ENCODE data around the gene SPON1.

SPON1 gene

DNA sequence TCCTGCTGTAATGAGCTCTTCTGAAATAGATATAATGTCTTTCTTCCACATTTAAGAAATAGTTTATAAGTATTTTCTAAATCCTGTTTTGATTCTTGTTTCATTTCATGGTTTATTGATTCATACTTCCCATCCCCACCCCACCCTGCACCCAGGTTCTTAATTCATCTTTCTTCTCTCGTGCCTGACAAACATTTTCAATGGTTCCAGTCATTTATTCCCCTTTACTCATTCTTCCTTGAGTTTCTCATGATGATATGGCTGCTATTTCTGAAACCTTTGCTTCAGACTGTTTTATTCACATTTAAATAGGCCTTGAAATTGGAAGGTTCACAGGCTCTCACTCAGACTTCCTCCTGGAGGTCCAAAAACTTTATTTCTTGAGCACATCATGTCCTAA, 142.9 kb downstream of the SPON1 start:
- Histone ChIP-seq H3K27ac (ENCODE audit: low read depth, low read length, poor library complexity, severe bottlenecking) (no peak overlapping the region), H4K20me1 (ENCODE audit: insufficient read depth, low read length) (no peaks in the 10 kb centered on the region), H3K4me3 (ENCODE audit: low read depth, low read length, poor library complexity, severe bottlenecking) (no peak overlapping the region), H3F3A (ENCODE audit: insufficient read depth, low read length) (no peaks in the 10 kb centered on the region), H3K27me3 (ENCODE audit: insufficient read depth, low read length) (no peaks in the 10 kb centered on the region), H3K9me3 (ENCODE audit: low read length) (no peaks in the 10 kb centered on the region), H3K9ac (ENCODE audit: low read length) (no peak overlapping the region), H3K4me1 (ENCODE audit: insufficient read depth, low read length, severe bottlenecking) (no peaks in the 10 kb centered on the region), H3K79me2 (ENCODE audit: insufficient read depth, low read length) (no peaks in the 10 kb centered on the region), H3K9me2 (ENCODE audit: low read depth, low read length) (no peaks in the 10 kb centered on the region), H2AFZ (ENCODE audit: low read length) (no peak overlapping the region), H3K36me3 (ENCODE audit: insufficient read depth, low read length) (no peaks in the 10 kb centered on the region), H3K4me2 (ENCODE audit: low read length) (no peak overlapping the region)
- TF ChIP-seq CTCF (IDR thresholded peaks at IDR 0.05; ENCODE audit: low read length) (no peak), EZH2 (IDR thresholded peaks at IDR 0.05; ENCODE audit: borderline replicate concordance, low read length) (no peak)

GRCh38 chr11:14106303-14107049, 144.0 kb downstream of the SPON1 start:
- no peaks in the 10 kb centered on the region for H3K79me2 ChIP-seq (ENCODE audit: insufficient read depth, low read length)
- no peaks in the 10 kb centered on the region for H3F3A ChIP-seq (ENCODE audit: insufficient read depth, low read length)
- H3K27ac ChIP-seq (ENCODE audit: low read depth, low read length, poor library complexity, severe bottlenecking) = no peak overlapping the region
- H2AFZ ChIP-seq (ENCODE audit: low read length) = no peak overlapping the region
- H3K4me1 ChIP-seq (ENCODE audit: insufficient read depth, low read length, severe bottlenecking) = no peaks in the 10 kb centered on the region
- TF ChIP-seq CTCF (IDR thresholded peaks at IDR 0.05; ENCODE audit: low read length) (no peak), EZH2 (IDR thresholded peaks at IDR 0.05; ENCODE audit: borderline replicate concordance, low read length) (no peak)
- H3K27me3 ChIP-seq (ENCODE audit: insufficient read depth, low read length) = no peaks in the 10 kb centered on the region
- H4K20me1 ChIP-seq (ENCODE audit: insufficient read depth, low read length) = no peaks in the 10 kb centered on the region
- no peaks in the 10 kb centered on the region for H3K36me3 ChIP-seq (ENCODE audit: insufficient read depth, low read length)
- H3K9me3 ChIP-seq (ENCODE audit: low read length) = no peaks in the 10 kb centered on the region
- H3K9ac ChIP-seq (ENCODE audit: low read length) = no peak overlapping the region
- H3K4me3 ChIP-seq (ENCODE audit: low read depth, low read length, poor library complexity, severe bottlenecking) = no peak overlapping the region
- no peak overlapping the region for H3K4me2 ChIP-seq (ENCODE audit: low read length)
- no peaks in the 10 kb centered on the region for H3K9me2 ChIP-seq (ENCODE audit: low read depth, low read length)

GRCh38 chr11:14107050-14107430, 144.5 kb downstream of the SPON1 start:
- H3K4me2 ChIP-seq (ENCODE audit: low read length) = no peak overlapping the region
- H3F3A ChIP-seq (ENCODE audit: insufficient read depth, low read length) = no peaks in the 10 kb centered on the region
- no peaks in the 10 kb centered on the region for H3K4me1 ChIP-seq (ENCODE audit: insufficient read depth, low read length, severe bottlenecking)
- H3K9me2 ChIP-seq (ENCODE audit: low read depth, low read length) = no peaks in the 10 kb centered on the region
- no peaks in the 10 kb centered on the region for H3K79me2 ChIP-seq (ENCODE audit: insufficient read depth, low read length)
- TF ChIP-seq EZH2 (IDR thresholded peaks at IDR 0.05; ENCODE audit: borderline replicate concordance, low read length) (no peak), CTCF (IDR thresholded peaks at IDR 0.05; ENCODE audit: low read length) (no peak)
- no peak overlapping the region for H3K27ac ChIP-seq (ENCODE audit: low read depth, low read length, poor library complexity, severe bottlenecking)
- no peaks in the 10 kb centered on the region for H3K27me3 ChIP-seq (ENCODE audit: insufficient read depth, low read length)
- no peak overlapping the region for H3K9ac ChIP-seq (ENCODE audit: low read length)
- H2AFZ ChIP-seq (ENCODE audit: low read length) = no peak overlapping the region
- no peaks in the 10 kb centered on the region for H3K9me3 ChIP-seq (ENCODE audit: low read length)
- H3K4me3 ChIP-seq (ENCODE audit: low read depth, low read length, poor library complexity, severe bottlenecking) = no peak overlapping the region
- no peaks in the 10 kb centered on the region for H4K20me1 ChIP-seq (ENCODE audit: insufficient read depth, low read length)
- no peaks in the 10 kb centered on the region for H3K36me3 ChIP-seq (ENCODE audit: insufficient read depth, low read length)

Measured in OCI-LY1 (cell line).